Measurements from ENCODE around the gene HS6ST3.

- TF ChIP-seq EZH2 (IDR thresholded peaks at IDR 0.05; ENCODE audit: insufficient read depth, poor library complexity, severe bottlenecking) (no peak), EZH2phosphoT487 (IDR thresholded peaks at IDR 0.05; ENCODE audit: insufficient read depth, low read depth) (no peak)
Observed at GRCh38 chr13:96218475-96218874, 128.6 kb downstream of the HS6ST3 start.

All from GM23248 (cell line).